ENCODE data around the gene ATG14. TPM values are rescaled to one million over a fixed set of nuclear protein-coding genes. Genes with fewer than 3 reads are reported as not detected.

The ATG14 gene
- polyA plus RNA-seq, 1 of the 3 experiments (the other 2 are of a cell fraction): 4.3 TPM

- TF ChIP-seq USF1 (IDR thresholded peaks at IDR 0.05; ENCODE audit: borderline replicate concordance, low read depth) (no peak), RXRA (IDR thresholded peaks at IDR 0.05; ENCODE audit: borderline replicate concordance, low read depth) (peak; percentile 58; the same call in 1 of the 2 replicates), RAD21 (IDR thresholded peaks at IDR 0.05; ENCODE audit: low read length) (no peak), IRF3 (IDR thresholded peaks at IDR 0.05; ENCODE audit: low read depth, low read length) (no peak), USF2 (IDR thresholded peaks at IDR 0.05; ENCODE audit: borderline replicate concordance, low read depth, low read length) (no peak)
Measured at GRCh38 chr14:55388160-55388559, 23.5 kb downstream of the ATG14 start (continued).

GRCh38 chr14:55387121-55387520 lies 24.5 kb downstream of the ATG14 start:
- no peaks in the 10 kb centered on the region for H3K27me3 ChIP-seq (ENCODE audit: insufficient read depth)
- no peaks in the 10 kb centered on the region for H3K79me2 ChIP-seq (ENCODE audit: insufficient read depth)
- no peak overlapping the region for H3K27ac ChIP-seq (ENCODE audit: low read depth in 2 of 2, low read length in 1 of 2)
- WGBS (ENCODE audit: low lambda C conversion rate): 99% methylated on average over 4 of the region's 4 CpGs
- no peak overlapping the region for H2AFZ ChIP-seq (ENCODE audit: low read depth)
- H3K4me3 ChIP-seq (ENCODE audit: low read depth in 2 of 2, low read length in 1 of 2): no peak overlapping the region
- ChIA-PET CTCF (no interaction called here), POLR2A (no interaction called here)
- H3K36me3 ChIP-seq (replicated peaks in 1 of 2; ENCODE audit: control insufficient read depth in 1 of 2, insufficient read depth in 2 of 2, low read length in 1 of 2): peaks cover 3 to 8% of the 10 kb centered on the region in 2 experiments
- DNase-seq: no peak
- TF ChIP-seq MAX (IDR thresholded peaks at IDR 0.05; ENCODE audit: low read depth): no peak
- TF ChIP-seq IRF3 (IDR thresholded peaks at IDR 0.05; ENCODE audit: low read depth, low read length): no peak
- no peak for TF ChIP-seq RFX5 (IDR thresholded peaks at IDR 0.05; ENCODE audit: low read length)
- TF ChIP-seq YY1 (IDR thresholded peaks at IDR 0.05; ENCODE audit: low read depth): no peak
- no peak for TF ChIP-seq ELF1 (IDR thresholded peaks at IDR 0.05)
- no peak for TF ChIP-seq JUND (IDR thresholded peaks at IDR 0.05)
- no peak for TF ChIP-seq USF1 (IDR thresholded peaks at IDR 0.05; ENCODE audit: borderline replicate concordance, low read depth)
- no peak for TF ChIP-seq GATA2 (CRISPR knock-in tag; IDR thresholded peaks at IDR 0.05)
- no peak for TF ChIP-seq TCF12 (IDR thresholded peaks at IDR 0.05)
- TF ChIP-seq MEF2A (IDR thresholded peaks at IDR 0.05; ENCODE audit: borderline replicate concordance, low read depth): no peak
- TF ChIP-seq EZH2phosphoT487 (IDR thresholded peaks at IDR 0.05; ENCODE audit: borderline replicate concordance, low read depth): no peak
- TF ChIP-seq RAD21 (IDR thresholded peaks at IDR 0.05; ENCODE audit: low read length): no peak
- TF ChIP-seq SMC3 (IDR thresholded peaks at IDR 0.05; ENCODE audit: low read depth, low read length): no peak
- TF ChIP-seq MXI1 (IDR thresholded peaks at IDR 0.05; ENCODE audit: low read depth, low read length): no peak
- no peaks in the 10 kb centered on the region for H3K9me3 ChIP-seq
- peaks cover 5% of the 10 kb centered on the region for H3F3A ChIP-seq (replicated peaks; ENCODE audit: insufficient read depth)
- no peak overlapping the region for H3K4me2 ChIP-seq
- H3K9ac ChIP-seq: no peak overlapping the region
- peaks cover 0 to 13% of the 10 kb centered on the region in 2 experiments; a peak in 2 of 4 replicates for H3K4me1 ChIP-seq (ENCODE audit: control insufficient read depth in 1 of 2, insufficient read depth in 2 of 2, low read depth in 1 of 2, low read length in 1 of 2)
- H3K9me2 ChIP-seq: no peaks in the 10 kb centered on the region
- H4K20me1 ChIP-seq (ENCODE audit: insufficient read depth): no peaks in the 10 kb centered on the region

All from SK-N-SH (cell line).